Neural cell (in vitro differentiated cells): Measurements from ENCODE around the gene GPANK1. TPM values are rescaled to one million over a fixed set of nuclear protein-coding genes. Genes with fewer than 3 reads are reported as not detected.

Experiments used
- H2AFZ ChIP-seq: fragments of 200-600, 300-800 bp; sonication (generic), shearing (Covaris generic); 2 replicates; pipeline ENCODE4 v1.6.0; 2014; ENCODE audit warnings: low read depth, mild to moderate bottlenecking, antibody characterized with exemption, low read length, moderate library complexity
- H3F3A ChIP-seq: fragments of 200-600 bp; shearing (Covaris generic); 2 replicates; pipeline ENCODE4 v1.6.1; 2016; ENCODE audit warnings: mild to moderate bottlenecking, moderate library complexity, mixed read lengths, antibody characterized with exemption, low read length; ENCODE audit not compliant: insufficient read depth, poor library complexity, severe bottlenecking
- H3K27ac ChIP-seq: fragments of 200-600, 300-800 bp; sonication (generic), shearing (Covaris generic); 2 replicates; pipeline ENCODE4 v1.5.1; 2014; ENCODE audit warnings: mild to moderate bottlenecking, low read length, moderate library complexity
- H3K27me3 ChIP-seq: fragments of 300-800, 200-600 bp; sonication (generic), shearing (Covaris generic); 2 replicates; pipeline ENCODE4 v1.6.0; 2014; ENCODE audit warnings: mild to moderate bottlenecking, low read depth, low read length, moderate library complexity; ENCODE audit not compliant: insufficient read depth
- H3K36me3 ChIP-seq: fragments of 300-800, 200-600 bp; sonication (generic), shearing (Covaris generic); 2 replicates; pipeline ENCODE4 v1.5.1; 2014; ENCODE audit warnings: mild to moderate bottlenecking, antibody characterized with exemption, low read length, moderate library complexity; ENCODE audit not compliant: insufficient read depth
- H3K4me2 ChIP-seq: fragments of 300-800, 200-600 bp; sonication (generic), shearing (Covaris generic); 2 replicates; pipeline ENCODE4 v1.6.0; 2014; ENCODE audit warnings: mild to moderate bottlenecking, low read length
- H3K4me3 ChIP-seq: fragments of 300-800, 200-600 bp; sonication (generic), shearing (Covaris generic); 2 replicates; pipeline ENCODE4 v1.5.1; 2014; ENCODE audit warnings: mild to moderate bottlenecking, low read length, moderate library complexity
- H3K79me2 ChIP-seq: fragments of 200-600 bp; shearing (Covaris generic); replicated peaks from 2 replicates; pipeline ENCODE4 v1.6.0; 2014; ENCODE audit warnings: mild to moderate bottlenecking, low read length, moderate library complexity; ENCODE audit not compliant: insufficient read depth
- H3K9ac ChIP-seq: fragments of 300-800, 200-600 bp; sonication (generic), shearing (Covaris generic); 2 replicates; pipeline ENCODE4 v1.6.1; 2016; ENCODE audit warnings: mild to moderate bottlenecking, low read length, mixed read lengths
- H3K9me2 ChIP-seq: fragments of 200-600 bp; shearing (Covaris generic); 2 replicates; pipeline ENCODE4 v1.6.1; 2016; ENCODE audit warnings: mild to moderate bottlenecking, low read length, mixed read lengths; ENCODE audit not compliant: insufficient read depth
- H3K9me3 ChIP-seq: fragments of 200-600, 300-800 bp; sonication (generic), shearing (Covaris generic); 2 replicates; pipeline ENCODE4 v1.6.1; 2016; ENCODE audit warnings: mild to moderate bottlenecking, mixed run types, low read length, moderate library complexity, mixed read lengths
- H4K20me1 ChIP-seq: fragments of 200-600 bp; shearing (Covaris generic); 2 replicates; pipeline ENCODE4 v1.6.1; 2016; ENCODE audit warnings: mild to moderate bottlenecking, mixed run types; ENCODE audit not compliant: insufficient read depth
- CTCF ChIP-seq: fragments of 450-650 bp; IDR thresholded peaks from 2 replicates; pipeline ENCODE4 v1.5.1; 2014; ENCODE audit warnings: antibody characterized with exemption, mild to moderate bottlenecking, moderate library complexity; ENCODE audit not compliant: poor library complexity, severe bottlenecking
- EP300 ChIP-seq: fragments of 450-650 bp; conservative IDR thresholded peaks from 2 replicates; pipeline ENCODE4 v1.6.1; 2014; ENCODE audit warnings: antibody characterized with exemption, mild to moderate bottlenecking, moderate library complexity; ENCODE audit not compliant: poor library complexity, severe bottlenecking
- EZH2 ChIP-seq: fragments of 200-600, 300-800 bp; shearing (Covaris generic), sonication (generic); IDR thresholded peaks from 2 replicates; pipeline ENCODE4 v1.6.1; 2014; ENCODE audit warnings: antibody characterized with exemption, low read length, borderline replicate concordance, mild to moderate bottlenecking; ENCODE audit not compliant: insufficient read depth, poor library complexity, severe bottlenecking
- MXI1 ChIP-seq: fragments of 450-650 bp; conservative IDR thresholded peaks from 2 replicates; pipeline ENCODE4 v1.6.1; 2014; ENCODE audit warnings: antibody characterized with exemption, mild to moderate bottlenecking; ENCODE audit not compliant: poor library complexity, severe bottlenecking
- POLR2AphosphoS5 ChIP-seq: IDR thresholded peaks from 2 replicates; pipeline ENCODE4 v1.6.1; 2012
- RAD21 ChIP-seq: fragments of 450-650 bp; conservative IDR thresholded peaks from 2 replicates; pipeline ENCODE4 v1.6.1; 2014; ENCODE audit warnings: antibody characterized with exemption, mild to moderate bottlenecking, moderate library complexity
- REST ChIP-seq: IDR thresholded peaks from 2 replicates; pipeline ENCODE4 v1.6.1; 2012; ENCODE audit warnings: borderline replicate concordance
- SMC3 ChIP-seq: fragments of 450-650 bp; conservative IDR thresholded peaks from 2 replicates; pipeline ENCODE4 v1.6.1; 2014; ENCODE audit warnings: antibody characterized with exemption, mild to moderate bottlenecking, moderate library complexity; ENCODE audit not compliant: poor library complexity
- TAF1 ChIP-seq: IDR thresholded peaks from 2 replicates; pipeline ENCODE4 v1.6.1; 2012; ENCODE audit warnings: low read depth
- polyA plus RNA-seq: library from polyadenylated mRNA; depleted of rRNA; stranded (reverse); fragments of >200 nt; gene quantifications from 2 replicates; pipeline ENCODE4 v1.2.3, GENCODE V29; 2014

Gene GPANK1
- polyA plus RNA-seq, 1 donor from 2014 or later = 18.4 TPM

GRCh38 chr6:31629014-31629413 is 35.8 kb downstream of the GPANK1 start:
- H3K79me2 ChIP-seq = peaks cover 19% of the 10 kb centered on the region

GRCh38 chr6:31627690-31628287 is 37.0 kb downstream of the GPANK1 start:
- no peaks in the 10 kb centered on the region for H3K27me3 ChIP-seq
- no peaks in the 10 kb centered on the region for H4K20me1 ChIP-seq
- H3K9ac ChIP-seq = no peak overlapping the region
- H3K27ac ChIP-seq = no peak overlapping the region
- peaks cover 32% of the 10 kb centered on the region for H3K79me2 ChIP-seq
- H3K9me3 ChIP-seq = no peaks in the 10 kb centered on the region
- peaks cover 5% of the 10 kb centered on the region for H3K36me3 ChIP-seq
- H3K4me2 ChIP-seq = no peak overlapping the region
- no peak overlapping the region for H2AFZ ChIP-seq
- no peaks in the 10 kb centered on the region for H3K9me2 ChIP-seq
- H3K4me3 ChIP-seq = no peak overlapping the region
- H3F3A ChIP-seq = no peaks in the 10 kb centered on the region
- TF ChIP-seq SMC3 (no peak), EP300 (no peak), RAD21 (no peak), MXI1 (no peak), TAF1 (no peak), POLR2AphosphoS5 (no peak), EZH2 (no peak), REST (no peak)

More at GRCh38 chr6:31629014-31629413, 35.8 kb downstream of the GPANK1 start:
- Histone ChIP-seq H4K20me1 (no peaks in the 10 kb centered on the region), H3K9me3 (no peaks in the 10 kb centered on the region), H3K4me3 (no peak overlapping the region), H3K4me2 (no peak overlapping the region), H3K36me3 (peaks cover 5% of the 10 kb centered on the region), H2AFZ (no peak overlapping the region), H3K9me2 (no peaks in the 10 kb centered on the region), H3K27me3 (no peaks in the 10 kb centered on the region), H3K27ac (no peak overlapping the region), H3K9ac (no peak overlapping the region), H3F3A (no peaks in the 10 kb centered on the region)
- TF ChIP-seq POLR2AphosphoS5 (no peak), MXI1 (no peak), EZH2 (no peak), SMC3 (no peak), CTCF (no peak), REST (no peak), EP300 (no peak), RAD21 (no peak), TAF1 (no peak)
